NCI-H2029 (cell line): ENCODE results near the gene ZNF831.

Source experiments
- DNase-seq: peaks from one replicate; lab custom pipeline; 2025; lab: John Stamatoyannopoulos, UW

Gene ZNF831

DNA sequence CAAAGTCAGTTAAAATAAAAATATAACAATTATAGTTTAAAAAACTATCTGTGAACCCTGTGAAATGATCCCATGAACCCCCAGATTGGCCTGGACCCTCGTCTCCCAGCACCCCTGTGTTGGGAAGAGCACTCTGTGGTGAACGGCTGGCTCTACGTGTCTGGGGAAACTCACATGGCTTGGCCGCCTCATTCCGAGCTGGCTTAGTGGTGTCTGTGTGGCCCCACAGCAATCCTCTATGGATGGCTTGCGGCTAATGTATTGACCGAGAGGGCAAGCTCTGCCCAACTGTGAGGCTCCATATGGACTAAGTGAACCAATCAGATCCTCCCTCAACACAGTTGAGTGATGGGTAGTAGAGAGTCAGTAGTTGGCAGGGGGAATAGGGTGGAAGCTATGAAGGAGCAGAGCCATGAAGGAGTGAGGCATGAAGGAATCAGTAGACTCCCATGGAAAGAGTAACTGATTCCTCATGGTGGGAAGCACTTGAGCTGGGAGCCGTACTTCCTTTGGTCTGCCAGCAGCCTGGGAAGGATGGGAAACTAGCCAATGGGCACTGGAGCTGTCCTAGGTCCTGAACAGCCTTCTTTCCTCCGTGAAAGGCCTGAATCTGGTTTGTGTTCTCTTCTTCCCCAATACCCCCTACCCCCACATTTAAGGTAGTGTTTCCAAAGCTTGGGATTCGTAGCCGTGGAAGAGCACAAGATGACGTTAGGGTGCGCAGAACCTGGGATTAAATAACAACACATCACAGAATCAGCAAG is 21.6 kb upstream of the ZNF831 start:
- DNase-seq: no peak

DNA sequence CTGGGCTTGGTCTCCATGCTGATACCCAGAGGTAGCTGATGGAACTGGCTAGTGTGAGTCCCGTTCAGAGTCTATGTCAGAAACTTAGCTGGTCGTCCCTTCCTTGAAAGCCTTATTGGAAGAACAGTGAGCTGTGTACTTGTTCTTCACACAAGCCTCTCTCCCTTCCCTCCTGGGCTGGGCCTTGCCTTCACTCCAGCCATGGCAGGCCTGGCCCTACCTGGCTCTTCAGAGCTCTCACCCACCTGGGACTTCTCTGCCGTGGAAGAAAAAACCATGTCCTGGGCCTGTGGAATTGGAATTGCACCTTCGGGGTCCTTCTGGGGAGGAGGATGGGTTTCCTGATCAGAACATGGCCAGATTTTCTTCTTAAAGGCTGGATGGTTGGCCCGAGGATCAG is 20.3 kb upstream of the ZNF831 start:
- DNase-seq: no peak

DNA sequence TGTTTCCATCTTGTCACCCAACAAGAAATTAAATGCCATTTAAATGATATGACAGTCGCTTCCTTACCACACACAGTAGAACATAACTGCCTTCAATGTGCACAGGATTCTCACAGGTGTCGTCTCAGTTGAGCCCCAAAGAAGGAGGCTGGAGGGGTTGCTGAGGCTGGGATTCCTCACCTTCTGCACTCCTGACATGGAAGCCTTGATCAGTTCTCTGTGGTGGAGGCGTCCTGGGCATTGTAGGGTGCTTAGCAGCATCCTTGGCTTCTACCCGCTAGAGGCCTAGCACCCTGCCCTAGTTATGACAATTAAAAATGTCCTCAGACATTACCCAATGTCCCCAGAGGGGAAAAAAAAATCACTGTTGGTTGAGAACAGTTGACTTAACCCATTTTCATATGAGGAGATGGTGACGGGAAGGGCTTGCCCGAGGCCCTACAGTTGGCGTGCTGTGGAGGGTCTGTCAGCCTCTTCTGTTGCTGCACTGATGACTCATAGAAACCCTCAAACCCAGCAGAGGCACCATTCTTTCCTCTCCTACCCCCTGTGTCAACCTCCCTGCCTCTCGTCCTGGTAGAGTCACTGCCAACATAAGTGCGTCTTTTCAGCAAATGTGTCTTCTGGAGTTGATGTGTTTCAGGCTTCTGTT is 19.3 kb upstream of the ZNF831 start:
- DNase-seq: no peak

DNA sequence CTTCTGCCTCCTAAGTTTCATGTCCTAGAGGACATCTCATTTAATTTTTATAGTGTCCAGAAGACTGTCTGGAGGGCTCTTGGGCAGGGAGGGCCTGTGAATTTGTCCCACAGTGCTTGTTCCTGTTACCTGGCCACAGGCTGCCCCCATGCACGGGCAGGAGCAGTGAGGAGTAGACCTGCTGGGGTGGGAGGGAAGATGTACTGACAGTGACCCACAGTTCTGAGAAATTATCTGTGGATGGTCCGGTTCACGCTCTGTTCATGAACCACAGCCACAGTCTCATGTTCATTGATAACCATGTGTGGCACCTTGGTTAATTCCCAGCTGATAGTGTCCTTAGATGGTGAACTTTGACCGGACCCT is 18.8 kb upstream of the ZNF831 start:
- DNase-seq: no peak

DNA sequence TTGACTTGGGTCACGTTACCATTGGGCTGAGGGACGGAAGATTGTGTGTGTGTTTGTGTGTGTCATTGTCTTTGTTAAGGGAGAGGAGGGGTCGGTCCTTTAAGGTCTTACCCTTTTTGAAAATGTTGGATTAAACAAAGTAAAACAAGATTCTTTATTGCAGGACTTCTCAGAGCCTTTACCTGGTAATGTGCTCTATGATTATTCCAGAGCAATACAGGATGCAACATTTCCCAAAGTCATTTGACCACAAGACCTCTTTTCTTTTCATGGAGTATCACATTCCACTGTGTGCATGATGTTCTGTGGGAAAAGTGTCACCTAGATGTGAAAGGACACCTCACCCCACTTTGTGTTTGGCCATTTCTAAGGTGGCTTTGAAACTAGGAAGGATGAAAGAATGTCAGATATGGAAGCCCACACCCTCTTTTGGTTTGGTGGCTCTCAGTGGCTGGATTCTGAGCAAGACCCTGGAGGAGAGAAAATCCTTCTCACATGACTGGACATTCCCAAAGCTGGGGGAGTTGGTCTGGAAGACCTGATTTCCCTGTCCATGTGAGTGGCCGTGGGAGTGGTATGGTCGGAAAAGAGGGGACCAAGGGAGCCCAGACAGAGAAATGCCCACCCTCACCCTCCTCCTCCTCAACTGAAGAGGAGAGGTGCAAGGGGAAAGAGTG is 18.2 kb upstream of the ZNF831 start:
- no peak for DNase-seq

DNA sequence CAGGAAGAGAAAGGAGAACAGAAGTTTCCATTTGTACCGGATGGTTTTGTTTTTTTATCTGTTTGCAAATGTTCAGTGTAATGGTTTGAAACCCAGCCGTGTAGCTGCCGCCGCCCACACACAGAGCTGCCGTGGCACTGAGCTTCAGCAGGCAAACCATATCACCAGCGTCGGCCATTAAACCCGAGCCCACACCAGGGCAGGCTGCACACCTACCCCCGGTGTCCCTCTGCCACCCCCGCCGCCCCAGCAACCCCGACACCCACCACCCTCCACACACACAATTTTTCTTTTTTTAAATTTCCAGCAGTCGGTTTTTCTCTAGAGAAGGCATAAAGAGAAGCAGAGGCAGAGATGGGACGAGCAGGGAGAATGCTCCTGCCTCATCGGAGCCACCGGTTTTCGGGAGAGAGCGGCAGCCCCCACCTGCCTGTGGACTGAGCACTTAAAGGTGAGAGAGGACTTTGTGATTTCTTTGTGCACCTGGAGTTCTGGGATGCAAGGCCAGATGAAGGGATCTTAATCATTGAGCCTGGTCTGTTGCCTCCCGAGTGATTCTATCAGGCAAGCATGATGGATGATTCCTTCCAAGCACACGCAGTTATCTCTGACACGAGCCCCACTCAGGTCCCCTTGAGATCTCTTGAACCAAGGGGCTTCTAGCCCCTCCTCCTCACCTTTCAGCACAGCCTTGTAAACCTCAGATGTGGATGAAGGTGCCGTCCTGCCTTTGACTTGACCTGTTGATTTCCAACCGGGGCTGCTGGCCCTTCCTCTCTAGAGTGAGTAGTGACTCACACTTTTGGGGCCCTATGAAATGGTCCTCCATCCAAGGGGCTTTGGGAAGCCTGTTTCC is 17.5 kb upstream of the ZNF831 start:
- no peak for DNase-seq

DNA sequence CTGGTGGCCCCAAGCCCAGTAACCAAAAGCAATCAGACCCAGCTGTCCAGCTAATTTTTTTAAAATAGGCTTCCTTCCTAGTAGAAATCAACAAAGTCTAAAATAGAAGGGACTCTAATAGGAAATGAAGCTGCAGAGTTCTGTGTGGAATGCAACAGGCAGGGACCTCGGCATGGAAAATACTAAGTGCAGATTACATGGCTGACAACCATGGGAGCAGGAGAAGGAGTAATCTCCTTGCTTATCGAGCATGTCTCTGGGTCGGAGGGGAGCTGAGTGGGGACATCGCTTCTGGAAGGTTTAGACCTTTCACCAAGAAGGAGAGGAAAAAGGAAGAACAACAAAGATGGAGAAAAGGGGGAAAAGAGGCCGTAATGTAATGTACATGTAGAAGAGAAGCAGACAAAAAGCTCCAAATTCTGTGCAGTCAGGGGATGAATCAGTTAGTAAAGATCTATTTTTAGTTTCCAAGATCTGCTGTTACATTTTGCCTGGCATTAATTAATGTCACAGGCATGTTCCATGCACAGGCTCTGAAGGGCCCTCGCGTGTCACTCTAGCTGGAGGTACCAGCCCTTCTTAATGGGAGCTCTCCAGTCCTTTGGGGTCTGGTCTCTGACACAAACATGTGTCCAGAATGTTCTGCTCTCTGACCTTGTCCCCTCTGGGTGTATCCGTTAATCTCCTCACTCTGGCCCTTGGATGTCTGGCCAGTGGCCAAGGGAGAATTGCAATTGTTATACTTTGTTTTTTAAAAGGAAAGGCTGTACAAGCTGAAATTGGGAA is 16.6 kb upstream of the ZNF831 start:
- no peak for DNase-seq

DNA sequence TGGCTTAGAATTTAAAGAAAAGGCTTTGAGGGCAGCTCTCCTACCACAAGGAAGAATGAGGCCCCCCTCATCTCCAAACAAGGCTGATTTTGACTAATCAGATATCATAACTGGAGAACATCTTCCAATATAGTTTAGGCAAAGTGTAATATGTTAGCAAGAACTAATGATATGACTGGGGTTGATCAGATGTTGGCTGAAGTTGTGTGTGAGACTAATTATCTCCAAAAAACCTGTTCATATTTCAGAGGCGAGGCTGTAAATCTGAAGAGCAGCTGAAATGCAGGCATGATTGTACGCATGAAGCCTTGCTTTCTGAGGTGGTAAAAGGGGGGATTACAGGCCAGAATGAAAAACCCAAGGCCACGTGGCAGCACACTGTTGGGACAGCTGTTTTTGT is 16.0 kb upstream of the ZNF831 start:
- no peak for DNase-seq

DNA sequence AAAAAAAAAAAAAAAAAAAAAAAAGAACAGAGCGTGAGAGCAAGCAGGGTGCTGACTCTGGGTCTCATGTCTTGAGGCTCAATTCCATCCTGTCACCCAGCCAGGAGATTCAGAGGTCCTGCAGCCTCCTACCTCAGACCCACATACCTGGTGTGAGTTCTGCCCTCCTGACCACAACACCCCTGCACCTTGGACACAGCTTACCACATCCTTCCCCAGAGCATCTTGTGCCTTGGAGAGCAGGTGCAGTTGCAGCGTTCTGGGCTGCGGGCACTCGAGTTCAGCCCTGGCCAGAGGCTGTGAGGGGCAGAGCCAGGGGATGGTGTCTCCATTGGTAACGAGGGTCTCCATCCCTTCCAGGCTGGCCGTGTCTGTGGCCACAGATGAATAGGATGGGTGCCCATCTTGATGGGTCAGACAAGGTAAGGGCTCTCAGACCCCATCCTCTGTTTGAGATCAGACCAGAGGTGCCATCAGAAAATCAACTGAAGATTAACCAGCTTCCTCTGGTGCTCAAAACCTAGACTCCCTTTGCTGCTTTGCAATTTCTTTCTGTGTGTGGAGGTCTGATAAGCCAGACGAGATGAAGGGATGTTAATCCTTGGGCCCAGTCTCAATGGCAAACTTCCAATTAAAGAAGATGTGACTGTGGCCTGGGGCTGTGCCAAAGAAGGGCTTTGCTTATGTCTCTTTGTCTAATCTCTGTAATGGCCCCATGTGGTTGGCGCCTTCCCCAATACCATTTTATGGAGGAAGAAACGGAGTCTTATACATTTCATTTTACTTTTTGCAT is 14.7 kb upstream of the ZNF831 start:
- no peak for DNase-seq

DNA sequence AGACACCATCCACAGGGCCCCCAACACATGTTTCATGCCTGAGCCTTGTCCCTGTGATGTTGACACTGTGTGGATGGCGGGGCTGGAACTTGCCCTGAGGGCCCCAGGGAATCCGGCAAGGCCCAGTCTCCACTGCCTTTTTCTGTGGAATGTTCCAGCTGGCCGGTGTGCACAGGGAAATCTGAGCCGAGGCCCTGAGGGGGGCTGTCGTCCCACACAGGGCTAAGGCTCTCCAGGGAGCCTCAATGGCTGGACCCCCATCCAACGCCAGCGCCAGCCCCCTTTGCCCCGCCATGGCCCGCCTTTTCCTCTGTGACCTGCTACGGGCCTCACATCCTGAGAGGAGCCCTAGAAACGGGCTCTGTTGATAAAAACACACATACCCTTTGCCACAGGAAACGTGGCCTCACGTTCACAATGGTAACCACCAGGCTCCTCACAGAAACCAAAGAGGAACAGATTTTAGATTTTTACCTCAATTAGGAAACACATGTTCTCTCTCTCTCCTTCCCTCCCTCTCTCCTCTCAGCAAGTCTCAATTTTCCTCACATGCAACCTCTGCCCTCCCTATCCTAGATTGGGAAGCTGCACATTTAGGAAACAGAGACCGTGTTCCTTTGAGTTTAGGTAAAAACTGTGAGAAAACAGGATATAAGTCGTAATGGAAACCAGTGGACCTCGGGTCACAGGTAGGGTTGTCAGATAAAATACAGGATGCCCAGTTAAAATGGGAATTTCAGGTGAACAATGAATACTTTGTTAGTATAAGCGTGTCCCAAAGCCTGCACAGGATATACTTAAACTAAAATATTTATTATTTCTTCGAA is 13.7 kb upstream of the ZNF831 start:
- no peak for DNase-seq

DNA sequence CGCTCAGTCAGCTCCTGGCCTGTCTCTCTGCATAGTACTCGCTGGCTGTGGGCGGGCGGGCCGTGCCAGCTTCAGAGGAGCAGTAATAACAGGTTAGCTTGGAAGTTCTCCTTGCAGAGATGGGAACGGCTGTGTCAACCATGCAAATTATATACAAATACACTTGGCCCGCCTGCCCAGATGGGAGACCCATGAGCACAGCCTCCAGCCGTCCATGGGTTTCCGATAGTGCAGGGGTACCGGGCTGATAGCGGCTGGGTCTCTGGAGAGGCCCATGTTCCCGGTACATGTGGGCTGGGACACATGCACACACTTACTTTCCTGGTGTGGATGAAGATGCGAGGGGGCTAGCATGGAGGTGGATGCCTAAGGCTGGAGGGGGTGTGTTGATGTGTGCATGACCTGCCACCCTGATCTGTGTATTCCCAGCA is 12.8 kb upstream of the ZNF831 start:
- no peak for DNase-seq

DNA sequence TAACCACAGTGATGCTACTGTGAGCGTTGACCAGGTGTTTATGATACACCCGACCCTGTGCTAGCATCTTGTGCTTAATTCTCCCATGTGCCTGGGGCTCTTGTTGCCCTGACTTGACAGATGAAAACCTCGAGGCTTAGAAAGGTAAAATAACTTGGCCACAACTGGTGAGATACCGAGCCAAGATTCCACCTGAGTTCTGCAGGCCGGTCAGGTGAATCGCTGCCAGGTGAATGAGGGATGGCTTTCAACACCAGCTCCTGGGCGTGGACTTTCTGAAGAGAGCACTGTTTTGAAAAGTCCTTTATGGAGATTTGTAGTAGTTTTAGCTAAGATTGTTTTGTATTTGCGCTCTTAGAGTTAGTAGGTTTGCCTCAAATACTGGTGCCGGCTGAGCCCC is 12.2 kb upstream of the ZNF831 start:
- no peak for DNase-seq

DNA sequence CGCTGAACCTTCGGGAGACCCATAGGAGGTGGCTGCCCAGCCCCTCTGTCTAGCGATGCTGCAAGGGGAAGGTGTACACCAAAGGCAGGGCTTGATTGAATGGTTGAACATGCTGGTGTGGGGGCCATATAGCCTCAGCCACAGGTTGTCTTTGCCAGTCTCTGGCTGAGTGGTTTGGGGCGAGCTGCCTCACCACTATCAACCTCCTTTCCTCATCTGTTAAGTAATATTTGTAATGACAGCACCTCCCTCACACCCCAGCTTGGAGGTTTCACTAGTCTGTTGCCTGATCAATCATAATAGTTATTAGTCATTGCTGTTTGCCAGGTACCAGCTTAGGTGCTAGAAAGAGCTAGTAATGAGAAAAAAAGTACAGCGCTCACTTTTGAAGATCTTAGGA is 11.8 kb upstream of the ZNF831 start:
- no peak for DNase-seq

DNA sequence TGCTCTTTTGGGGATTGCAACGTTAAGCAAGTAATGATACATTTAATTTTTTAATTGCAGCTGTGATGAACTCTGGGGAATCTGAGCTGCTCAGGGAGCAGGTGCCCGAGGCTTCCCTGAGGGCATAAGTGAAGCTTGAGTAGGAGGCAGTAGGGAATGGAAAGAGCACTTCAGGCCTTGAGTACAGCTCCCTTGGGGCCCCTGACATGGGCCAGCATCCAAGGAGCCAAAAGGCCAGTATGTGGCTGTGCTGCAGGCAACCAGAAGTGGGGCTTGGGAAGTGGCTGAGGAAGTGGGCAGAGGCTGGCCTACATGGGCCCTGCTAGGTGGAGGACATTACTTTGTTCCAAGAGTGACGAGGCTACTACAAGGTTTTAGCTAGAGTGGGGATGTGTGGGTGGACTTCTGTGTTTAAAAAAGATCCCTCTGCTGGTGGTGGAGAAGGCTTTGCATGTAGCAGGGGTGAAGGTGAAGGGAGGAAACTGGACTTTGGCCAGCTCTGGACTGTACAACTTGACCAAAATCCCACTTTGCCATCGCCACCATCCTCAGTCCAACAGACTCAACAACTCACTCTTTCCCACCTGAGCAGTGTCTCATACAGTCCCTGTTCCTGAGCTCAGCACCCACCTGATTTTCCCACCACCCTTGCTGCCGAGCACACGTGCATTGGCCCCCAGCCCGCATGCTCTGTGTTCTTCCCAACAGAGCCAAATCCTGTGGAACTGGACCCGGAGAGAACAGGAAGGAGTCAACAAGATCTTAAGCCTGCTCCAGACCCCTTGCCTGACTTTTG is 10.9 kb upstream of the ZNF831 start:
- no peak for DNase-seq

DNA sequence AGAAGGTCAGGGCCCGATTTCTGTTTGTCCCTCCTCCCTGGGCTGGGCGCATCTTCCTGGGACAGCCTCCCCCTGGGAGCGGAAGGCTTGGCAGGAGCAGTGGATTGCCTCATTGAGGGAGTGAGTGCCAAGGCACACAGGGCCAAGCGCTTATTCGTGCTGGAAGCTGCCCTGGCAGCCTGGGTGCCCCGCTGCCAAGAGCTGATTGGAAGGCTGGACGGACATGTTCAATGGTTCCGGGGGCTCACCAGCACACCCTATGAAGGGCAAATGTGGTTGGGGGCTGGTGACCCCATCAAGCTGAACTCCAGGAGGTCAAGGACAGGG is 10.3 kb upstream of the ZNF831 start:
- DNase-seq: no peak

DNA sequence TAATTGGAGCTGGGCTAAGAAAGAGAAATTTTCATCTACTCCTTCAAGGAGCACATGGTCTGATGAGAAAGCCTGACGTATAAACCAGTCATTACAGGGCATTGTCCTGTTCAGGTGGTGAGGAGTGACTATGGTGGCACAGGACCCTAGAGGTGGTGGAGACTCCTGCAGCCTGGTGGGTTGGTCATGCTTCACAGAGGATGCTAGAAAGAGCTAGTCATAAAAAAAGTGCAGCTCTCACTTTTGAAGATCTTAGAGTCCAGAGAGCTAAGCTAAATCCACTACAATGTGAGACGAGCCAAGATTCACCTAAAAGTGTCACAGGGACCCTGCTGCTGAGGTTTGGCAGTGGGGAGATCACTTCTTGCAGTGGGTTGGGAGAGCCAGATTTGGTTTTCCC is 9.8 kb upstream of the ZNF831 start:
- DNase-seq: no peak

DNA sequence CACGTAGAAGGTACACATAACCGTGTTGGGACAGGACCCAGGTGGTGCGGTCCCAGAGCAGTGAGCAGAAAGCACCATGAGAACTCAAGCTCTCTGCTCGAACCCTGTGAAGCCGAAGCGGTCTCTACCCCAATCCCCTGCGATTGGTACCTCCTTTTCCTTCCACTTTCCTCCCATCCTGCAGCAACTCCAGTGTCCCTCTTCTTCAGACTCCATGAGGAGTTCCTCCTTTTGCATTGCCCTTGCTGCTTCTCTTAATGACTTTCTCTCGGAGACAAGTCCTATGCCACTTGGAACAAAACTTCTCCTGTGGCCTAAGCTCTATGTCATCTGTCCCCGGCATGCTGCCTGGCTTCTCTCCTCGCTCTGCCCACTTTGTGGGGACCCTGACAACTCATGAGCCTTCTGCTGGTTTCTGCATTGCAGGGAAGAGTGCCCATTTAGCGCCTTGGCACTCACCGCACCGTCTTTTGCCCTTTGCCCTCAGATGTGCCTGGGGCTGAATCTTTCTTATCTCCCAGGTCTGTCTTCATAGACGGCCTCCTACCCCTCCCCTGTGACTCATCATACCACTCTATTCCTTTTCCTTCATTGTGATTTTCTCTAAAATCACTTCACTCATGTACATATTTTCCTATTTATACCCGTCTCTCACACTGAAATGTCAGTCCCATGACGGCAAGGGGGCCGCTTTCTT is 9.2 kb upstream of the ZNF831 start:
- no peak for DNase-seq

DNA sequence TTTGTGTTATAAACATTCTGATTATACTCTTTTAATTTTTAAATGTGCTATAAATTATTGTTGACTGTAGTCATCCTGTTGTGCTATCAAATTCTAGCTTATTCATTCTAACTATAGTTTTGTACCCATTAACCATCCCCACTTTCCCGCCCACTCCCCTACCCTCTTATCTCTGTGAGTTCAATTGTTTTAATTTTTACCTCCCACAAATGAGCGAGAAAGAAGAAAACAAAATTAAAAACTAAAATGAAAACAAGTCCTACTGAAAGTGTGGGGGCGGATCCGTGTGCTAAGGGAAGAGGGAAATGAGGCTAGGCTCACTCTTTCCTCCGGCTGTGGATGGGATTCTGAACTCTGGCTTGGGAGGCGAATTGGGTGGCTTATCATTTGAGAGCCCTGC is 6.6 kb upstream of the ZNF831 start:
- DNase-seq: no peak

DNA sequence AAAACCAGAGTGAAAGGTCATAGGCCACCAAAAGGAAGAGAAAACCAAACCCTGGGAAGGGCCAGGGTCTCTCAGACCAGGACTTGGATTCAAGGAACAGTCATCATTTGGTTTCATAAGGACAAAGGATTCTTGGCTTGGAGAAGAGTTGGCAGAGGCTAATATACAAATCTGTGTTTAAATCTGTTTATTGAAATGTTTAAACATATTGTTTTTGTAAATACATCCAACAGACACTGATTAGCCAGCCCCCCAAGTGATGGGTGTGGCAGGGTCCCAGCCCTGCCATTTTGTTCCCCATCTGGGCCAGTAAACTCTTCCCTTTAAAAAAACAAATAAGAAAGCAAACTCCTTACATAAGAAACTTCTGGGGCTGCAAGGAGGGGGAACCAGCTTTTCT is 6.1 kb upstream of the ZNF831 start:
- no peak for DNase-seq
